ENCODE data around the gene SAC3D1. TPM values are rescaled to one million over a fixed set of nuclear protein-coding genes. Genes with fewer than 3 reads are reported as not detected.

The SAC3D1 gene
- polyA plus RNA-seq, 1 of the 3 experiments (the other 2 are of a cell fraction) = 22.5 TPM

DNA sequence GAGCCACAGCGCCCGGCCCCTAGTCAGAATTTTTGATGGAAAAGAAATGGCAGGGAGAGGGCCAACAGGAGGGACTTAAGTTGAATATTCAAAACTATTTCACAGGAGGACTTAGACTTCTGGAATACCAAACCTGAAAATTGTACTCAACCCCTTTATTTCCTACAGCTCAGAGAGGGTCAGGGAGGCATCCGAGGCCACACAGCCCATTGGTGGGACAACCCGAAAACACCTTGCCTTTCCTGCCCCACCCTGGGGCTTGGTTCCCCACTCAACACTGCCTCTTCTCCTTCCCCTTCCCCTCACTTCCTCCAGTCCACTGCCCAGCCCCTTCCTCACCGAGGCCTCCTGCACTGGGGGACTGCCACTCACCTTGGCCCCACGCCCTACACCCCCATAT lies 16.0 kb downstream of the SAC3D1 start:
- H2AFZ ChIP-seq (ENCODE audit: low read depth) = no peak overlapping the region
- TF ChIP-seq RFX5 (IDR thresholded peaks at IDR 0.05; ENCODE audit: low read length) (no peak), ELF1 (IDR thresholded peaks at IDR 0.05) (no peak), EZH2phosphoT487 (IDR thresholded peaks at IDR 0.05; ENCODE audit: borderline replicate concordance, low read depth) (no peak), TEAD4 (IDR thresholded peaks at IDR 0.05; ENCODE audit: borderline replicate concordance, insufficient read depth) (no peak), MXI1 (IDR thresholded peaks at IDR 0.05; ENCODE audit: low read depth, low read length) (no peak)
- TF ChIP-seq, protein P1, sequence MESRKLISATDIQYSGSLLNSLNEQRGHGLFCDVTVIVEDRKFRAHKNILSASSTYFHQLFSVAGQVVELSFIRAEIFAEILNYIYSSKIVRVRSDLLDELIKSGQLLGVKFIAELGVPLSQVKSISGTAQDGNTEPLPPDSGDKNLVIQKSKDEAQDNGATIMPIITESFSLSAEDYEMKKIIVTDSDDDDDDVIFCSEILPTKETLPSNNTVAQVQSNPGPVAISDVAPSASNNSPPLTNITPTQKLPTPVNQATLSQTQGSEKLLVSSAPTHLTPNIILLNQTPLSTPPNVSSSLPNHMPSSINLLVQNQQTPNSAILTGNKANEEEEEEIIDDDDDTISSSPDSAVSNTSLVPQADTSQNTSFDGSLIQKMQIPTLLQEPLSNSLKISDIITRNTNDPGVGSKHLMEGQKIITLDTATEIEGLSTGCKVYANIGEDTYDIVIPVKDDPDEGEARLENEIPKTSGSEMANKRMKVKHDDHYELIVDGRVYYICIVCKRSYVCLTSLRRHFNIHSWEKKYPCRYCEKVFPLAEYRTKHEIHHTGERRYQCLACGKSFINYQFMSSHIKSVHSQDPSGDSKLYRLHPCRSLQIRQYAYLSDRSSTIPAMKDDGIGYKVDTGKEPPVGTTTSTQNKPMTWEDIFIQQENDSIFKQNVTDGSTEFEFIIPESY (IDR thresholded peaks at IDR 0.05; ENCODE audit: borderline replicate concordance, low read depth) = no peak
- H3F3A ChIP-seq (replicated peaks; ENCODE audit: insufficient read depth) = peaks cover 3% of the 10 kb centered on the region
- no peaks in the 10 kb centered on the region for H4K20me1 ChIP-seq (ENCODE audit: insufficient read depth)
- WGBS (ENCODE audit: low lambda C conversion rate) = 95% methylated on average over 6 of the region's 6 CpGs
- ChIA-PET POLR2A (no interaction called here), CTCF (interaction anchor here (1.1 to 1.3 kb wide), 2 partner anchors 19 to 43 kb away, joined by 3 to 6 read pairs; partner anchors contain the start of gene ARL2)
- no peaks in the 10 kb centered on the region for H3K27me3 ChIP-seq (ENCODE audit: insufficient read depth)
- no peaks in the 10 kb centered on the region for H3K9me3 ChIP-seq
- H3K4me3 ChIP-seq (ENCODE audit: low read depth in 2 of 2, low read length in 1 of 2) = no peak overlapping the region
- H3K9me2 ChIP-seq = no peaks in the 10 kb centered on the region
- no peaks in the 10 kb centered on the region for H3K4me1 ChIP-seq (ENCODE audit: control insufficient read depth in 1 of 2, insufficient read depth in 2 of 2, low read depth in 1 of 2, low read length in 1 of 2)
- H3K9ac ChIP-seq = no peak overlapping the region
- no peak for DNase-seq
- no peaks in the 10 kb centered on the region for H3K36me3 ChIP-seq (replicated peaks in 1 of 2; ENCODE audit: control insufficient read depth in 1 of 2, insufficient read depth in 2 of 2, low read length in 1 of 2)
- H3K27ac ChIP-seq (ENCODE audit: low read depth in 2 of 2, low read length in 1 of 2) = no peak overlapping the region
- no peaks in the 10 kb centered on the region for H3K79me2 ChIP-seq (ENCODE audit: insufficient read depth)
- no peak overlapping the region for H3K4me2 ChIP-seq

DNA sequence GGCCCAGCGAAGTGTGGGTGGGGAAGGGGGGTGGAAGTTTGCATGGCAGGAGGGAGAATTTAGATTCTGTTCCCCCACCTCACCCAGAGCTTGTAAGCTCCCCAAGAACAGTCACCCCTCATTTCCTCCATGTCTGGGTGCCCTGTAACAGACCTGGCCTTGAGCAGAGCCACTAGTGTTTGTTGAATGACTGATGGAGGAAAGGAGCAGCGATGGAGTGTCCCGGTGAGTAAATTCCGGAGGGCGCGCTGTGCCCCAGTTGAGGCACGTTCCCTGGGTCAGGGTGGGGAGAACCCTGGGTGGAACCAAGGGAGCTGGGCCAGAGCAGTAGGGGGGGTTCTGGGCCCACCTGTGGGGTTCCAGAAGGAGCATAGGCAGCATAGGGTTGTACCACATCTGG lies 16.5 kb downstream of the SAC3D1 start:
- Histone ChIP-seq H3K36me3 (replicated peaks in 1 of 2; ENCODE audit: control insufficient read depth in 1 of 2, insufficient read depth in 2 of 2, low read length in 1 of 2) (no peaks in the 10 kb centered on the region), H3K27me3 (ENCODE audit: insufficient read depth) (no peaks in the 10 kb centered on the region), H3K9me2 (no peaks in the 10 kb centered on the region), H2AFZ (ENCODE audit: low read depth) (no peak overlapping the region), H3K9ac (no peak overlapping the region), H4K20me1 (ENCODE audit: insufficient read depth) (no peaks in the 10 kb centered on the region), H3F3A (replicated peaks; ENCODE audit: insufficient read depth) (peaks cover 3% of the 10 kb centered on the region), H3K27ac (ENCODE audit: low read depth in 2 of 2, low read length in 1 of 2) (no peak overlapping the region), H3K79me2 (ENCODE audit: insufficient read depth) (no peaks in the 10 kb centered on the region), H3K4me2 (no peak overlapping the region), H3K4me1 (ENCODE audit: control insufficient read depth in 1 of 2, insufficient read depth in 2 of 2, low read depth in 1 of 2, low read length in 1 of 2) (no peaks in the 10 kb centered on the region), H3K4me3 (ENCODE audit: low read depth in 2 of 2, low read length in 1 of 2) (no peak overlapping the region), H3K9me3 (no peaks in the 10 kb centered on the region)
- WGBS (ENCODE audit: low lambda C conversion rate) = 85% methylated on average over 7 of the region's 7 CpGs
- ChIA-PET CTCF (interaction anchor here (1.1 to 1.3 kb wide), 2 partner anchors 18 to 43 kb away, joined by 3 to 6 read pairs; partner anchors contain the start of gene ARL2), POLR2A (no interaction called here)
- TF ChIP-seq NFIC (IDR thresholded peaks at IDR 0.05; ENCODE audit: borderline replicate concordance) (no peak), GATA2 (CRISPR knock-in tag; IDR thresholded peaks at IDR 0.05) (no peak), TEAD4 (IDR thresholded peaks at IDR 0.05; ENCODE audit: borderline replicate concordance, insufficient read depth) (no peak), RXRA (IDR thresholded peaks at IDR 0.05; ENCODE audit: borderline replicate concordance, low read depth) (no peak), NRF1 (IDR thresholded peaks at IDR 0.05; ENCODE audit: low read depth, low read length) (no peak), MXI1 (IDR thresholded peaks at IDR 0.05; ENCODE audit: low read depth, low read length) (no peak), RCOR1 (IDR thresholded peaks at IDR 0.05; ENCODE audit: low read length) (no peak), JUND (IDR thresholded peaks at IDR 0.05) (no peak), MEF2A (IDR thresholded peaks at IDR 0.05; ENCODE audit: borderline replicate concordance, low read depth) (no peak)
- TF ChIP-seq, protein P2, sequence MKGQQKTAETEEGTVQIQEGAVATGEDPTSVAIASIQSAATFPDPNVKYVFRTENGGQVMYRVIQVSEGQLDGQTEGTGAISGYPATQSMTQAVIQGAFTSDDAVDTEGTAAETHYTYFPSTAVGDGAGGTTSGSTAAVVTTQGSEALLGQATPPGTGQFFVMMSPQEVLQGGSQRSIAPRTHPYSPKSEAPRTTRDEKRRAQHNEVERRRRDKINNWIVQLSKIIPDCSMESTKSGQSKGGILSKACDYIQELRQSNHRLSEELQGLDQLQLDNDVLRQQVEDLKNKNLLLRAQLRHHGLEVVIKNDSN (IDR thresholded peaks at IDR 0.05; ENCODE audit: borderline replicate concordance, low read depth) = no peak
- no peak for DNase-seq

All from SK-N-SH (cell line).